ENCODE results near the gene SGMS1.
"Not testable (repeated sequence)": the region's sequence is repeated elsewhere in the genome, so short reads cannot be mapped to it uniquely, and the experiment has no call there.

GRCh38 chr10:50484550-50484949 is 139.2 kb downstream of the SGMS1 start:
- TF ChIP-seq, protein P1, sequence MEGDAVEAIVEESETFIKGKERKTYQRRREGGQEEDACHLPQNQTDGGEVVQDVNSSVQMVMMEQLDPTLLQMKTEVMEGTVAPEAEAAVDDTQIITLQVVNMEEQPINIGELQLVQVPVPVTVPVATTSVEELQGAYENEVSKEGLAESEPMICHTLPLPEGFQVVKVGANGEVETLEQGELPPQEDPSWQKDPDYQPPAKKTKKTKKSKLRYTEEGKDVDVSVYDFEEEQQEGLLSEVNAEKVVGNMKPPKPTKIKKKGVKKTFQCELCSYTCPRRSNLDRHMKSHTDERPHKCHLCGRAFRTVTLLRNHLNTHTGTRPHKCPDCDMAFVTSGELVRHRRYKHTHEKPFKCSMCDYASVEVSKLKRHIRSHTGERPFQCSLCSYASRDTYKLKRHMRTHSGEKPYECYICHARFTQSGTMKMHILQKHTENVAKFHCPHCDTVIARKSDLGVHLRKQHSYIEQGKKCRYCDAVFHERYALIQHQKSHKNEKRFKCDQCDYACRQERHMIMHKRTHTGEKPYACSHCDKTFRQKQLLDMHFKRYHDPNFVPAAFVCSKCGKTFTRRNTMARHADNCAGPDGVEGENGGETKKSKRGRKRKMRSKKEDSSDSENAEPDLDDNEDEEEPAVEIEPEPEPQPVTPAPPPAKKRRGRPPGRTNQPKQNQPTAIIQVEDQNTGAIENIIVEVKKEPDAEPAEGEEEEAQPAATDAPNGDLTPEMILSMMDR (IDR thresholded peaks at IDR 0.05; ENCODE audit: insufficient read depth, low read depth, low read length): not testable (repeated sequence)
- not testable (repeated sequence) for TF ChIP-seq EZH2 (IDR thresholded peaks at IDR 0.05; ENCODE audit: insufficient read depth, low read length)
